Activated CD8-positive, alpha-beta T cell treated with anti-CD3 and anti-CD28 coated beads for 36 hours (primary cell): ENCODE measurements around the gene ABHD14A. TPM values are rescaled to one million over a fixed set of nuclear protein-coding genes. Genes with fewer than 3 reads are reported as not detected.

ENCODE experiments used
- ATAC-seq: fragments of 200-7000 bp; cut with Tn5 transposase; one replicate; pipeline ENCODE4 v1.10.0; 2021; ENCODE audit warnings: mild to moderate bottlenecking, moderate library complexity
- CTCF ChIA-PET: fragments of 350-600 bp; sonication (Branson Sonifier 250); formaldehyde crosslinking; loops from one replicate; lab custom pipeline; 2021; ENCODE audit warnings: antibody characterized with exemption; lab: Charles Lee
- POLR2A ChIA-PET: fragments of 350-600 bp; sonication (Branson Sonifier 250); formaldehyde crosslinking; loops from one replicate; lab custom pipeline; 2021; ENCODE audit warnings: antibody characterized with exemption; lab: Charles Lee
- DNase-seq: peaks from one replicate; pipeline ENCODE4 v3.0.0-alpha.2; 2020
- H3K27ac Mint-ChIP-seq: one replicate; pipeline ENCODE4 v1.8.0; 2021; ENCODE audit warnings: mild to moderate bottlenecking, mixed read lengths
- H3K27me3 Mint-ChIP-seq: one replicate; pipeline ENCODE4 v1.8.0; 2021; ENCODE audit warnings: mixed read lengths
- H3K36me3 Mint-ChIP-seq: one replicate; pipeline ENCODE4 v1.8.0; 2021; ENCODE audit warnings: low read depth, mixed read lengths
- H3K4me1 Mint-ChIP-seq: one replicate; pipeline ENCODE4 v1.8.0; 2021; ENCODE audit warnings: low read depth, mixed read lengths
- H3K4me3 Mint-ChIP-seq: one replicate; pipeline ENCODE4 v1.8.0; 2021; ENCODE audit warnings: mild to moderate bottlenecking, moderate library complexity, mixed read lengths
- H3K9me3 Mint-ChIP-seq: one replicate; pipeline ENCODE4 v1.8.0; 2021; ENCODE audit warnings: mixed read lengths
- intact Hi-C: fragments of 100-400 bp; cut with micrococcal nuclease; formaldehyde crosslinking; loops from one replicate; pipeline ENCODE4 v1.10.0; 2022
- total RNA-seq, 2 experiments: library from RNA; stranded (reverse); gene quantifications; one replicate each; pipeline ENCODE4 v1.2.3, GENCODE V29; 2021
- TF ChIP-seq, protein P1 (sequence below): fragments of 200-600 bp; IDR thresholded peaks from one replicate; pipeline ENCODE4 v1.8.0; 2022; ENCODE audit warnings: antibody characterized with exemption, mild to moderate bottlenecking

ABHD14A gene
- total RNA-seq, 2 experiments from 2014 or later = 8.9 to 9.5 TPM

DNA sequence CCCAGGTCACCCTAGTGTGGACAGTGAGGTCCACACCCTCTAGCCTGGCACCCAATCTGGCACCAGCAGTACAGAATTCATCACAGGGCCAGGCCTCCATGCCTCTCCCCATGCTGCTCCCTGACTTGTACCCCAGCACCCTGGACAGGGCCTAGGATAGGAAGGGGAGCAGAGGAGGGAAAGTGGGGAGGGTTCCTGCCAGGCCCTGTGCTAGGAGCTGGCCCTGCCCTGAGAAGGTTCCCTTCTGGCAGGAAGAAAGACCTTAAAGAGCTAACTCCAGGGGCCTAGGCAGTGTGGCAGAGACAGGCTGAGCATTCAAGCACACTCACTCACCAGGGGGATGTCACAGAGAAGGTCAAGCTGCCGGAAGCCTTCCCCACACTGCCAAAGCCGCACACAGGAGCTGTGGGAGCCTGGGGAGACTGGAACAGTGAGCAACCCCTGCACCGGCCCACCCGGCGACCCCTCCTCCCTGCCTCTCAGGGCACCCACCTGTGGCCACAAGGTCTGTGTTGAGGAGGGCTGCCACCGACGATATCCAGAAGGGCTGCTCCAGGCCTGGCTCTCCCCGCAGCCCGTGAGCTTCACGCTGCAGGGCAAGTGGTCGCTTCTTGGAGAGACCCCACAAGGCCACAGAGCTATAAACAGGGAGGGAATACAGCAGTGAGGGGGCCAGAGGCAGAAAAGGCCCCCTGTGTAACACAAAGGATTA, 40.6 kb upstream of the ABHD14A start:
- TF ChIP-seq, protein P1, sequence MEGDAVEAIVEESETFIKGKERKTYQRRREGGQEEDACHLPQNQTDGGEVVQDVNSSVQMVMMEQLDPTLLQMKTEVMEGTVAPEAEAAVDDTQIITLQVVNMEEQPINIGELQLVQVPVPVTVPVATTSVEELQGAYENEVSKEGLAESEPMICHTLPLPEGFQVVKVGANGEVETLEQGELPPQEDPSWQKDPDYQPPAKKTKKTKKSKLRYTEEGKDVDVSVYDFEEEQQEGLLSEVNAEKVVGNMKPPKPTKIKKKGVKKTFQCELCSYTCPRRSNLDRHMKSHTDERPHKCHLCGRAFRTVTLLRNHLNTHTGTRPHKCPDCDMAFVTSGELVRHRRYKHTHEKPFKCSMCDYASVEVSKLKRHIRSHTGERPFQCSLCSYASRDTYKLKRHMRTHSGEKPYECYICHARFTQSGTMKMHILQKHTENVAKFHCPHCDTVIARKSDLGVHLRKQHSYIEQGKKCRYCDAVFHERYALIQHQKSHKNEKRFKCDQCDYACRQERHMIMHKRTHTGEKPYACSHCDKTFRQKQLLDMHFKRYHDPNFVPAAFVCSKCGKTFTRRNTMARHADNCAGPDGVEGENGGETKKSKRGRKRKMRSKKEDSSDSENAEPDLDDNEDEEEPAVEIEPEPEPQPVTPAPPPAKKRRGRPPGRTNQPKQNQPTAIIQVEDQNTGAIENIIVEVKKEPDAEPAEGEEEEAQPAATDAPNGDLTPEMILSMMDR = no peak
- ATAC-seq = no peak
- no peak for DNase-seq
- Mint-ChIP-seq H3K27me3 (no peaks in the 10 kb centered on the region), H3K36me3 (peaks cover 43% of the 10 kb centered on the region), H3K4me3 (no peak overlapping the region), H3K9me3 (no peaks in the 10 kb centered on the region), H3K4me1 (peaks cover 7% of the 10 kb centered on the region), H3K27ac (no peak overlapping the region)
- intact Hi-C loops = no loop called here
- CTCF ChIA-PET = no interaction called here
- POLR2A ChIA-PET = interaction anchor here (1.2 to 1.8 kb wide), 2 partner anchors 9 to 28 kb away, joined by 4 to 7 read pairs; no protein-coding TSS in a partner anchor

GRCh38 chr3:51934991-51935885, 39.6 kb upstream of the ABHD14A start:
- peaks cover 13% of the 10 kb centered on the region for H3K4me1 Mint-ChIP-seq
- H3K9me3 Mint-ChIP-seq = no peaks in the 10 kb centered on the region
- ChIA-PET POLR2A (interaction anchor here (1.2 to 1.8 kb wide), 2 partner anchors 8 to 27 kb away, joined by 4 to 7 read pairs; no protein-coding TSS in a partner anchor), CTCF (no interaction called here)
- intact Hi-C loops = no loop called here
- H3K36me3 Mint-ChIP-seq = peaks cover 44% of the 10 kb centered on the region
- H3K27me3 Mint-ChIP-seq = no peaks in the 10 kb centered on the region
- no peak overlapping the region for H3K4me3 Mint-ChIP-seq
- H3K27ac Mint-ChIP-seq = no peak overlapping the region
- TF ChIP-seq, protein P1 = no peak
- DNase-seq (no peak), ATAC-seq (no peak)

DNA sequence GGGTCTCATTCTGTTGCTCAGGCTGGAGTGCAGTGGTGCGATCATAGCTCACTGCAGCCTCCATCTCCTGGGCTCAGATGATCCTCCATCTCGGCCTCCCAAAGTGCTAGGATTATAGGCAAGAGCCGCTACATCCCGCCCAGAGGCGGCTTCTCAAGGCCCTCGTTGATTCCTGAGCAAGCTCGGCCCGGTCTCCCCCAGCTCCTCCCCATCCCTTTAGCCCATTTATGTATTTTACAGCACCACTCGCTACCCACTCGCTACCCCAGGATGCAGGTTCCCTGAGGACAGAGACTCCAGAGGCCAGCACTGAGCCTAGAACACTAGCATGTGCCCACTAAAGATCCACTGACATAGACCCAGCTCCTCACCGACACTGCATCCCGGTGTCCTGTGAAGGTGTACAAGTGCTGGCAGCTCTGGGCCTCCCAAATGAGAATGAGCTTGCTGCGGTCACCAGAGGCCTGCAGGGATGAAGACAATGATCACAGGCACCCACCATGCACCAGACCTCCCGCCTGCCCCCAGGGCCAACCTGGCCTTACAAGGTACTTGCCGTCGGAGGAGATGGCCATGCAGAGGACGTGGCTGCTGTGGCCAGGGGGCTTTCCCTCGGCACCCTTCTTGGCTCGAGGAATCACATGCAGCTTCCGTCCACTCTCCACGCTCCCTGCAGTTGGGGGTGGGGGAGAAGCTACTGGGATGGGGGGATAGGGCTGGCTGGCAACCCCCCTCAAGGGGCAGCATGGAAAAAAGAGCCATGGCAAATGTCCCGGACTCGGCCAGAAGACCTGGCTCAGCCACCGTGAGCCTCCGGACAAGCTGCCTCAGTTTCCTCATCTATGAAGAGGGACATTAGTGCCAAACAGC, 38.7 kb upstream of the ABHD14A start:
- POLR2A ChIA-PET = interaction anchor here (1.3 kb wide), 1 partner anchor 33 kb away, joined by 3 read pairs; no protein-coding TSS in a partner anchor
- TF ChIP-seq, protein P1 = no peak
- CTCF ChIA-PET = no interaction called here
- H3K9me3 Mint-ChIP-seq = no peaks in the 10 kb centered on the region
- H3K4me1 Mint-ChIP-seq = peaks cover 20% of the 10 kb centered on the region
- no peak overlapping the region for H3K4me3 Mint-ChIP-seq
- ATAC-seq = no peak
- no peak for DNase-seq
- intact Hi-C loops = no loop called here
- H3K27me3 Mint-ChIP-seq = no peaks in the 10 kb centered on the region
- H3K27ac Mint-ChIP-seq = no peak overlapping the region
- peaks cover 51% of the 10 kb centered on the region for H3K36me3 Mint-ChIP-seq

- Mint-ChIP-seq H3K9me3 (no peaks in the 10 kb centered on the region), H3K27ac (no peak overlapping the region), H3K27me3 (no peaks in the 10 kb centered on the region), H3K4me3 (no peak overlapping the region), H3K4me1 (peaks cover 20% of the 10 kb centered on the region), H3K36me3 (peaks cover 46% of the 10 kb centered on the region)
- ChIA-PET CTCF (no interaction called here), POLR2A (interaction anchor here (1.0 to 1.4 kb wide), 3 partner anchors 11 to 58 kb away, joined by 3 to 6 read pairs (median 3); no protein-coding TSS in a partner anchor)
- intact Hi-C loops = no loop called here
- DNase-seq (no peak), ATAC-seq (no peak)
- TF ChIP-seq, protein P1 = no peak
Measured at GRCh38 chr3:51937014-51937413, 37.9 kb upstream of the ABHD14A start.
